Transverse colon (tissue), 3 donors: ENCODE data around the gene C1QTNF2.

Experiments used
- CTCF ChIP-seq, 5 experiments: fragments of 200-600 bp in 3 of 5; fragments of 450-650 bp in 2 of 5; sonication (generic) in 3 of 5; IDR thresholded peaks; 1 replicate in 2 of 5; 2 replicates in 3 of 5; pipeline ENCODE4 v1.5.1; 2016 to 2017; ENCODE audit warnings: antibody characterized with exemption in 5 of 5, inconsistent platforms in 3 of 5, mild to moderate bottlenecking in 2 of 5, moderate library complexity in 1 of 5
- POLR2A ChIP-seq: fragments of 450-650 bp; IDR thresholded peaks from one replicate; pipeline ENCODE4 v1.6.1; 2016; ENCODE audit warnings: antibody characterized with exemption, mild to moderate bottlenecking, moderate library complexity

GRCh38 chr5:160326981-160327380 is 43.4 kb downstream of the C1QTNF2 start:
- TF ChIP-seq POLR2A (no peak), CTCF (IDR thresholded peaks at IDR 0.05) (no peak)
